GM12874 (cell line): ENCODE measurements around the gene ACADVL.

ENCODE experiments used
- TF ChIP-seq, protein P1 (sequence below): IDR thresholded peaks from 2 replicates; pipeline ENCODE4 v1.5.1; 2011; ENCODE audit warnings: low read depth, mild to moderate bottlenecking, control low read depth, low read length, moderate library complexity; ENCODE audit not compliant: insufficient read depth

Gene ACADVL

DNA sequence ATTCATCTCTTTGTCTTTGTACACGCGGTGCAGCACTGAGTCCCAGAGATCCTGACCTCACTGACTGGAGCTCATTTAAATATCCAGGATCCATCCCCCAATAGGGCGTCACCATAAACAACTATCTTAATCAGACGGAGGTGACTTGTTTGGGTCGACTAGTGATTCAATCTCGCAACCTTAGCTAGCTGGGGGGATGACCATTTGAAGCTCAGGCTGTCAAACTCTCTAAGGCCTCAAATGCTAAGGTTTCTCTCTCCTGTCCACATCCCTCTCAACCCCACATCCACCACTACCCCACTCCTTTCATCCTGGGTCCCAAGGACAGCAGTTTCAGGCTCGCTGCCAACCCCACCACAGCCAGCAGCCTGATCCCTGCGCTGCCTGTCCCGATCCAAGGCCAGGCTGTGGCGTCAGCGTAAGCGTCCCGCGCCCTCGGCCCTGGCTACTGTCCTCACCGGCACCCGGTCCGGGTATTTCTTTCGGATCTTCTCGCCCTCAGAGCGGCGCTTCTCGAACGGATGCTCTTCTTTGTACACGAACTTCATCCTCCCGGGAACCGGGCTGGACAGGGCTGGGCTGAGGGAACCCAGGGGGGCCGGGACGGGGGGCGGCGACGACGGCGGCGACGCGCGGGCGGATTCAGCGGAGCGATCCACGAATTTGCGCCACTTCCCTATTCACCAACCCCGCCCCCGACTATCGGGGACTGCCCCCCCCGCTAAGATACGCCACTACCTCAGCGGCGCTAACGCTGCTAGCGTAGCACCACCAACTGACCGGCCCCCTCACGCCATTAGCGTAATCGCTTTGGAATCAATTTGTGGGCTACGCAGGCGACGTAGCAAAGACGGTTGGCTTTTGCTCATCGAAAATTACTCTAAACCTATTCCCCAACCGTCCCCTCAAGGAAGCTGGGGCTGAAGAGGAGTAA lies 22.3 kb downstream of the ACADVL start, which contains the start of gene GABARAP:
Gene GABARAP, minus strand, starts transcription at position 667 of the 934 bp plus-strand sequence. Its CDS starts 119 bp downstream, at position 548.
- TF ChIP-seq, protein P1, sequence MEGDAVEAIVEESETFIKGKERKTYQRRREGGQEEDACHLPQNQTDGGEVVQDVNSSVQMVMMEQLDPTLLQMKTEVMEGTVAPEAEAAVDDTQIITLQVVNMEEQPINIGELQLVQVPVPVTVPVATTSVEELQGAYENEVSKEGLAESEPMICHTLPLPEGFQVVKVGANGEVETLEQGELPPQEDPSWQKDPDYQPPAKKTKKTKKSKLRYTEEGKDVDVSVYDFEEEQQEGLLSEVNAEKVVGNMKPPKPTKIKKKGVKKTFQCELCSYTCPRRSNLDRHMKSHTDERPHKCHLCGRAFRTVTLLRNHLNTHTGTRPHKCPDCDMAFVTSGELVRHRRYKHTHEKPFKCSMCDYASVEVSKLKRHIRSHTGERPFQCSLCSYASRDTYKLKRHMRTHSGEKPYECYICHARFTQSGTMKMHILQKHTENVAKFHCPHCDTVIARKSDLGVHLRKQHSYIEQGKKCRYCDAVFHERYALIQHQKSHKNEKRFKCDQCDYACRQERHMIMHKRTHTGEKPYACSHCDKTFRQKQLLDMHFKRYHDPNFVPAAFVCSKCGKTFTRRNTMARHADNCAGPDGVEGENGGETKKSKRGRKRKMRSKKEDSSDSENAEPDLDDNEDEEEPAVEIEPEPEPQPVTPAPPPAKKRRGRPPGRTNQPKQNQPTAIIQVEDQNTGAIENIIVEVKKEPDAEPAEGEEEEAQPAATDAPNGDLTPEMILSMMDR = no peak

DNA sequence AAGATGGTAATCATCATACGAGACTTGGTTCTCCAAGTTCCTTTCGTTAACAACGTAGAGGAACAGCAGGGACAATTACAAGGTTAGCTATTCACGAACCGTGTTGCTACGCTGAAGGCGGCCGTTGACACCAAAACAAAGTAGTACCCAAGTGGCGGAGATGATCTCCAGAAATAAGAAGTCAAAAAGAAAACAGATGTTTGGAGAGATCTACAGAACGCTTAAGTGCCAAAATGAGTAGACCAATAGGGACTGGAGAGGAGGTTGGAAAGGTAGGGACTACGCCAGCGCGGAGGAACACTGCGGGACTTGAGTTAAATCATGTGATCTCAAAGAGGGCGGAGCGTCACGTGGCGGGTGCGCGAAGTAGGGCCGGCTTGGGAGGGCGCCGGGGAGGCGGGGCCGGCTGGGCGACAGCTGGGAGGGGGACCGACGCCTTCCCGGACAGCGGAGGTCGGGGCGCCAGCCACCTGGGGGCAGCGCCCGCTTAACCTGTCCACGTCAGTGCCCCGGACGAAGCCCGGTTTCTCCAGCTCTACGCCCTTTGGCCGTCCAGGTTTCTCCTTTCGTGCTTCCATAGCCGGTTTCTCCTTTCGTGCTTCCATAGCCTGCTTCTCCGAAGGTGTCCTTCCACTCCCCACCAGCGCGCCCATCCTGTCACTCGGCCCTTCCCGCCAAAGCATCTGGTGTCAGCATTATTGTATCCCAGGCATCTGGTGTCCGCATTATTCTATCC lies 23.1 kb downstream of the ACADVL start:
- TF ChIP-seq, protein P1 = no peak

DNA sequence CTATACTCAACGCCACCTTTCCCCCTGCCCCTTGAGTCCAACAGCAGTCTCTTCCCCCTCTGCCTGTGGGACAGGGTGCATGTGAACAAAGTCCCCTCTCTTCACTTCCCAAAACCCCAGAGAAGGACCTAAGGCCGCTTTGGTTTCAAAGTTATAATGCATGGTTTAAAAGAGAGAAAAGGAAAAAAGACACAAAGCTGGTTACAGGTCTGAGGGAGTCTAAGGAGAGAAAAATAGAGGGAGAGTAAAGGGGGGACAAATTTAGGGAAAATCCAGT lies 23.7 kb downstream of the ACADVL start:
- TF ChIP-seq, protein P1 = no peak

DNA sequence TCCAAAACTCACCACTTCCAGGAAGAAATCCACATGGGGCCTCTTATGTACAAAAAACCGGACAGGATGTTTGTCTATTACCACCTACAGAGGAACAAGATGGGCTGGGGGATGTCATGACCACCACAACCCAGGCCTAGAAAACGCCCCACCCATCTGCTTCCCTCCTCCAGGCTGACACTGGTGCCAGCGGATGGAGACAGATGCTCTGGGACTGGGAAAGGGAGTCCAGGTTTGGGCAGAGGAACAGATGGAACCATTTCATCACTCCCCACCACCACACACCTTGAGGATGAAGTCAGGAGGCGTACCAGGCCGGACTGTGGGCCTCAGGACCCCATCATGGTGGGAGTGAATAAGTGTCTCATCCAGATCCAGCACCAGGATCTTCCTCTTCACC lies 27.0 kb downstream of the ACADVL start:
- TF ChIP-seq, protein P1 = no peak

DNA sequence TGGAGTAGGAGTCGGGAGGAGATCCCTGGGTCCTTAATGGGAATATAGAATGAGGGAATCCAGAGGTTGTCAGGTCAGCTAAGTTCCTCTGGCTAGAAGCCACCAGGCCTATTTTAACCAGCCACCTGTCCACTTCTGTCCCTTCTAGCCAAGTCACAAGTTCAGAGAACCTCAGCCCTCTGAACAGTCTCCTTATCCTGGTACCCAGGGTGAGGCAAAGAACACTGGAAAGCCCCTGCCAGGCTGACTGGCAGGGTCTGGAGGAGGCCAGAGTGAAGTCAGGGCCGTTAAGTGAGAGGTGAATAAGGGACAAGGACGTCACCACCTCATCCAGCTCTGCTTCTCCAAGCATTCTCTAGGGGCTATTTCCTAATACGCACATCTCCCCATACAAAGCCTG lies 29.1 kb downstream of the ACADVL start:
- TF ChIP-seq, protein P1 = no peak

DNA sequence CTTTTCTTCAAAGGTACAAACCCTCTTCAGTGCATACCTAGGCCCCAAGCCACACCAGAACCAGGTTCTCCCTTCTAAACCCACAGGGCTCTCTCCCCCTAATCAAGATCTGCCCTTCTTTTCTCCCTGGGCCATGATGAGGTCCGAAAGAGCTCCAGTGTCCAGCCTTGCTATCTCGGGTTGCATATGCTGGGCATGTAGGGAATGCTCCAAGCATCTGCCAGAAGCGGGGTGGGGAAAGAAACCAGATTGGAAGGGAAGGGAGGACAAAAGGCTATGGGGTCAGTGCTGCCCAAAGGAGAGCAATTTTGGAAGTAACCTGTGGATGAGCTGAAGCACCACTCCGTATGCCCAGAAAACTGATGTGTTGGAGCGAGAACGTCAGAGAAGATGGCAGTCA lies 29.5 kb downstream of the ACADVL start:
- TF ChIP-seq, protein P1 = no peak

DNA sequence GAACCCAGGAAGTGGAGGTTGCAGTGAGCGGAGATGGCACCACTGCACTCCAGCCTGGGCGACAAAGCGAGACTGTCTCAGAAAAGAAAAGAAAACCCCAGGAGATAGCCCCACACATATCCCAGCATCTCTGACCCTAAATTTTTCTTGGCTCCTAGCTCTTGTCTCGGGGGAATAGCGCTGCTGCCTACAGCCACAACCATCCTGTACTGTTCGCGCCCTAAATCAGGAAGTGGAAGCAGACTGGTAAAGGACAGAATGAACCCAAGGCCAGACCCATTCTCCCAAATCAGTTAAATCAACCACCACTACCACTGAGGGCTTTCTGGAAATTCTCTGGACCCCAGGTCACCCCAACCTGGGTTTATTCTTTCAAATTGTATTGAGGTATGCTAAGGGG lies 30.1 kb downstream of the ACADVL start:
- TF ChIP-seq, protein P1 = no peak
